Tibial nerve (tissue), 4 donors: ENCODE data around the gene APLP2. TPM values are rescaled to one million over a fixed set of nuclear protein-coding genes. Genes with fewer than 3 reads are reported as not detected.

Experiments used
- DNase-seq, 2 donors: peaks; one replicate each; pipeline ENCODE4 v3.0.0-alpha.2; 2019; ENCODE audit warnings: low spot score in 2 of 2
- H3K27ac ChIP-seq, 4 donors: fragments of 200-600 bp; sonication (generic) in 3 of 4; one replicate each; pipeline ENCODE4 v1.5.1; 2017 to 2019; ENCODE audit warnings: mild to moderate bottlenecking in 1 of 4
- H3K27me3 ChIP-seq, 2 donors: fragments of 200-600 bp; sonication (generic) in 1 of 2; one replicate each; pipeline versions ENCODE4 v1.5.1 to v1.6.0; 2017 to 2019
- H3K36me3 ChIP-seq, 3 donors: fragments of 200-600 bp; sonication (generic); one replicate each; pipeline ENCODE4 v1.5.1; 2018 to 2019
- H3K4me1 ChIP-seq, 4 donors: fragments of 200-600 bp; sonication (generic) in 3 of 4; one replicate each; pipeline ENCODE4 v1.5.1; 2017 to 2019
- H3K4me3 ChIP-seq, 4 donors: fragments of 200-600 bp; sonication (generic) in 3 of 4; one replicate each; pipeline ENCODE4 v1.5.1; 2017 to 2019; ENCODE audit warnings: mild to moderate bottlenecking in 1 of 4, moderate library complexity in 1 of 4
- H3K9me3 ChIP-seq, 4 donors: fragments of 200-600 bp; sonication (generic) in 3 of 4; one replicate each; pipeline ENCODE4 v1.5.1; 2017 to 2019
- EP300 ChIP-seq, 2 donors: sonication (generic); formaldehyde crosslinking; IDR thresholded peaks; one replicate each; pipeline ENCODE4 v1.6.1; 2017; ENCODE audit warnings: antibody characterized with exemption in 2 of 2, mild to moderate bottlenecking in 1 of 2
- POLR2A ChIP-seq, 2 donors: fragments of 450-650 bp; IDR thresholded peaks; one replicate each; pipeline ENCODE4 v1.6.1; 2017; ENCODE audit warnings: antibody characterized with exemption in 2 of 2, mild to moderate bottlenecking in 2 of 2, moderate library complexity in 2 of 2
- WGBS, 2 donors: methylation state at CpG; one replicate each; pipeline ENCODE4 v1.1.5; 2018; 5-methylcytosine and 5-hydroxymethylcytosine counted together
- total RNA-seq, 4 donors: library from RNA; depleted of rRNA; stranded (reverse); fragments of >200 nt; gene quantifications; one replicate each; pipeline ENCODE4 v1.1.0, GENCODE V29; 2016
- TF ChIP-seq, protein P1 (sequence below), 5 experiments: fragments of 200-600 bp in 3 of 5; fragments of 450-650 bp in 2 of 5; sonication (generic) in 3 of 5; IDR thresholded peaks; one replicate each; pipeline ENCODE4 v1.5.1; 2016 to 2019; ENCODE audit warnings: antibody characterized with exemption in 5 of 5, mild to moderate bottlenecking in 3 of 5, moderate library complexity in 2 of 5

The APLP2 gene
- total RNA-seq, 4 donors from 2014 or later, result 200 to 229 (median 212) TPM

GRCh38 chr11:130034236-130034635, 35.5 kb upstream of the APLP2 start:
- no peaks in the 10 kb centered on the region for H3K36me3 ChIP-seq
- no peak for TF ChIP-seq EP300 (IDR thresholded peaks at IDR 0.05)
- TF ChIP-seq, protein P1, sequence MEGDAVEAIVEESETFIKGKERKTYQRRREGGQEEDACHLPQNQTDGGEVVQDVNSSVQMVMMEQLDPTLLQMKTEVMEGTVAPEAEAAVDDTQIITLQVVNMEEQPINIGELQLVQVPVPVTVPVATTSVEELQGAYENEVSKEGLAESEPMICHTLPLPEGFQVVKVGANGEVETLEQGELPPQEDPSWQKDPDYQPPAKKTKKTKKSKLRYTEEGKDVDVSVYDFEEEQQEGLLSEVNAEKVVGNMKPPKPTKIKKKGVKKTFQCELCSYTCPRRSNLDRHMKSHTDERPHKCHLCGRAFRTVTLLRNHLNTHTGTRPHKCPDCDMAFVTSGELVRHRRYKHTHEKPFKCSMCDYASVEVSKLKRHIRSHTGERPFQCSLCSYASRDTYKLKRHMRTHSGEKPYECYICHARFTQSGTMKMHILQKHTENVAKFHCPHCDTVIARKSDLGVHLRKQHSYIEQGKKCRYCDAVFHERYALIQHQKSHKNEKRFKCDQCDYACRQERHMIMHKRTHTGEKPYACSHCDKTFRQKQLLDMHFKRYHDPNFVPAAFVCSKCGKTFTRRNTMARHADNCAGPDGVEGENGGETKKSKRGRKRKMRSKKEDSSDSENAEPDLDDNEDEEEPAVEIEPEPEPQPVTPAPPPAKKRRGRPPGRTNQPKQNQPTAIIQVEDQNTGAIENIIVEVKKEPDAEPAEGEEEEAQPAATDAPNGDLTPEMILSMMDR (IDR thresholded peaks at IDR 0.05), result no peak
- no peak for TF ChIP-seq POLR2A (IDR thresholded peaks at IDR 0.05)
- H3K27me3 ChIP-seq, result no peaks in the 10 kb centered on the region
- no peak for DNase-seq
- no peaks in the 10 kb centered on the region for H3K4me1 ChIP-seq
- no peak overlapping the region for H3K4me3 ChIP-seq
- no peaks in the 10 kb centered on the region for H3K9me3 ChIP-seq
- H3K27ac ChIP-seq, result no peak overlapping the region

GRCh38 chr11:130037058-130037457, 32.6 kb upstream of the APLP2 start:
- Histone ChIP-seq H3K27ac (no peak overlapping the region), H3K4me3 (no peak overlapping the region), H3K4me1 (no peaks in the 10 kb centered on the region), H3K36me3 (no peaks in the 10 kb centered on the region), H3K27me3 (no peaks in the 10 kb centered on the region), H3K9me3 (no peaks in the 10 kb centered on the region)
- WGBS, 2 donors, result 64 to 85% methylated on average over 3 of the region's 3 CpGs
- DNase-seq, result no peak
- no peak for TF ChIP-seq EP300 (IDR thresholded peaks at IDR 0.05)
- TF ChIP-seq, protein P1 (IDR thresholded peaks at IDR 0.05), result no peak
- TF ChIP-seq POLR2A (IDR thresholded peaks at IDR 0.05), result no peak

DNA sequence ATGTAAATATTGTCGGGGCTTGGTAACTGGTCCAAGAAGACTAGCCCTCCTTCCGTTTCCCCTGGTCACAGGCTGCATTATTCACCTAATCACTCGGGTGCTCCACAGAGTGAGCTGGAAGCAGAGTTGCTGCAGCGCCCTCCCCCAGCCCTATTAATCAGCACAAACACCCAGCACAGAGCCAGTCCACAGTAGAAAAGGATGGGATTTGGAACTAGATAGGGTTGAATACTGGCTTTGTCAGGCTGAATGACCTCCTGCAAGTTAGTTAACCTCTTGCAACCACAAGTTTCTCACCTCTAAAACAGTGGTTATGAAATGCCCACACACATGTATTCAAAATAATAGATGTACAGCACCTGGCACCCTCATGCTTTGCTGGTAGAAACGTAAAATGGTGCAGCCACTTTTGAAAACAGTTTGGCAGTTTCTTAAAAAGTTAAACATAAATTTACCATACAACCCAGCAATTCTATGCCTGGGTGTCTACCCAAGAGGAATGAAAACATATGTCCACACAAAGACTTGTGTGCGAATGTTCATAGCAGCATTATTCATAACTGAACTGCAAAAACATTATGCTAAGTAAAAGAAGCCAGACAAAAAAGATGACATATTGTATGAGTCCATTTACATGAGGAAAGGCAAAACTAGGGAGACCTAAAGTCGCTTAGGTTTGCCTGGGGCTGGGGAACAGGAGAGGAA, 31.7 kb upstream of the APLP2 start:
- Histone ChIP-seq H3K27ac (no peak overlapping the region), H3K4me1 (no peaks in the 10 kb centered on the region), H3K4me3 (no peak overlapping the region), H3K36me3 (no peaks in the 10 kb centered on the region), H3K9me3 (no peaks in the 10 kb centered on the region), H3K27me3 (no peaks in the 10 kb centered on the region)
- TF ChIP-seq POLR2A (IDR thresholded peaks at IDR 0.05), result no peak
- TF ChIP-seq, protein P1 (IDR thresholded peaks at IDR 0.05), result no peak
- no peak for TF ChIP-seq EP300 (IDR thresholded peaks at IDR 0.05)
- no peak for DNase-seq
- WGBS, 2 donors, result 43 to 50% methylated on average over 7 of the region's 7 CpGs

- no peak for DNase-seq
- 86 to 95% methylated on average over 36 to 48 of the region's 49 CpGs for WGBS, 2 donors
- Histone ChIP-seq H3K36me3 (no peaks in the 10 kb centered on the region), H3K27me3 (no peaks in the 10 kb centered on the region), H3K9me3 (no peaks in the 10 kb centered on the region), H3K27ac (no peak overlapping the region), H3K4me3 (no peak overlapping the region), H3K4me1 (no peaks in the 10 kb centered on the region)
- TF ChIP-seq, protein P1 (IDR thresholded peaks at IDR 0.05), result no peak
- TF ChIP-seq POLR2A (IDR thresholded peaks at IDR 0.05), result no peak
Observed at GRCh38 chr11:130040281-130040940, 29.3 kb upstream of the APLP2 start.

DNA sequence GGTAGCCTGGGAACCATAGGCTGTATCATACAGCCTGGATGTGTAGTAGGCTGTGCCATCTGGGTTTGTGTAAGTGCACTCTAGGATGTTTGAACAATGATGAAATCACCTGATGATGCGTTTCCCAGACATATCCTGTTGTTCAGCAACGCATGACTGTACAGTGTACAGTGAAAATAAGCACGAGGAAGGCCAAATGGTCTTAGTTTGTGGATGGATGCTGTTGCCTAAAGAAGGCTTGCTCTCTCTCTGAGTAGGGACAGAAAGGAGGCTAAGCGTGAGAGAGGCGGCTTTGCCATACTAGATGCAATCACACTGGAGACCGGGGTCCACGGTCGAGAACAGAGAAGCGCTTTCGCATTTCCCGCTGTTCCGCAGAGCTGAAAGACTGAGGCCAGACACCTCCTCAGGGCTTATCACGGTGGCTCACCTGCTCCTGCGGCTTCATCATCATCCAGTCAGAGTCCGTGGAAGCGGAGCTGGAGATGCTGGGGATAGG, 27.6 kb upstream of the APLP2 start:
- no peak overlapping the region for H3K27ac ChIP-seq
- H3K27me3 ChIP-seq, result no peaks in the 10 kb centered on the region
- no peak overlapping the region for H3K4me3 ChIP-seq

More for the DNA sequence above, 27.6 kb upstream of the APLP2 start:
- no peak for DNase-seq
- TF ChIP-seq EP300 (IDR thresholded peaks at IDR 0.05), result peak in 1 of 2 donors; percentile 47
- TF ChIP-seq, protein P1 (IDR thresholded peaks at IDR 0.05), result no peak
- H3K4me1 ChIP-seq, result no peaks in the 10 kb centered on the region
- H3K9me3 ChIP-seq, result no peaks in the 10 kb centered on the region
- WGBS, 2 donors, result 84 to 85% methylated on average over 16 of the region's 16 CpGs
- H3K36me3 ChIP-seq, result no peaks in the 10 kb centered on the region
